K562 (cell line): Measurements from ENCODE around the gene THOP1. TPM values are rescaled to one million over a fixed set of nuclear protein-coding genes. Genes with fewer than 3 reads are reported as not detected.

Experiments
- ATAC-seq: fragments of 200-7000 bp; cut with Tn5 transposase; 3 replicates; pipeline ENCODE4 v1.9.1; 2020; ENCODE audit warnings: moderate library complexity
- BruUV-seq: library from RNA; stranded (reverse); fragments of 400-500 nt; replicated peaks from 2 replicates; lab custom pipeline; 2021; lab: Mats Ljungman, UMichigan
- CTCF ChIA-PET: fragments of 300-600 bp; formaldehyde crosslinking; extraction: SDS; loops from one replicate; lab custom pipeline; 2021; ENCODE audit warnings: low intra/inter-chr PET ratio; lab: Yijun Ruan, JAX
- POLR2A ChIA-PET: fragments of 300-600, 350-650 bp; sonication (Branson Sonifier 250); formaldehyde crosslinking; extraction: SDS; loops from one replicate; lab custom pipeline; 2021; ENCODE audit warnings: antibody characterized with exemption, inconsistent platforms; lab: Yijun Ruan, JAX
- DNase-seq, 4 experiments: peaks; one replicate each; pipeline versions ENCODE4 v3.0.0 to v3.0.0-alpha.2; 2011 to 2018; ENCODE audit warnings: low spot score in 3 of 4, mixed read lengths in 3 of 4; ENCODE audit errors: extremely low read depth in 1 of 4
- FAIRE-seq: peaks from 2 replicates; lab custom pipeline; 2011; peaks lifted over from hg19 to GRCh38; lab: Jason Lieb, UNC
- H2AFZ ChIP-seq: 2 replicates; pipeline ENCODE4 v1.6.0; 2011; ENCODE audit warnings: low read depth, low read length, control low read depth, inconsistent platforms
- H3K27ac ChIP-seq: fragments of 200-600 bp; 3 replicates; pipeline ENCODE4 v1.8.0; 2011; ENCODE audit warnings: low read depth, mild to moderate bottlenecking, control low read depth, inconsistent platforms, low read length, moderate library complexity, mixed read lengths; ENCODE audit errors: extremely low read depth
- H3K27me3 ChIP-seq, 2 experiments: fragments of 300-600 bp in 1 of 2; 2 replicates in 1 of 2; 3 replicates in 1 of 2; pipeline versions ENCODE4 v1.6.0 to v1.8.0; 2011; ENCODE audit warnings: inconsistent platforms in 2 of 2, low read length in 2 of 2, mild to moderate bottlenecking in 1 of 2, mixed read lengths in 1 of 2, moderate library complexity in 1 of 2; ENCODE audit not compliant: control insufficient read depth in 2 of 2, insufficient read depth in 2 of 2
- H3K36me3 ChIP-seq: fragments of 300-600 bp; 3 replicates; pipeline ENCODE4 v1.8.0; 2011; ENCODE audit warnings: mild to moderate bottlenecking, low read length, inconsistent platforms; ENCODE audit not compliant: control insufficient read depth, insufficient read depth
- H3K4me1 ChIP-seq, 2 experiments: fragments of 200-600 bp in 1 of 2; replicated peaks in 1 of 2; 2 replicates in 1 of 2; 3 replicates in 1 of 2; pipeline versions ENCODE4 v1.5.1 to v1.8.0; 2011; ENCODE audit warnings: inconsistent platforms in 2 of 2, low read length in 2 of 2, mild to moderate bottlenecking in 1 of 2, mixed read lengths in 1 of 2, moderate library complexity in 1 of 2; ENCODE audit not compliant: control insufficient read depth in 2 of 2, insufficient read depth in 2 of 2
- H3K4me2 ChIP-seq: 2 replicates; pipeline ENCODE4 v1.6.1; 2011; ENCODE audit warnings: low read length, control low read depth, inconsistent platforms, mixed read lengths; ENCODE audit not compliant: insufficient read depth
- H3K4me3 ChIP-seq: fragments of 200-600 bp; sonication (generic), shearing (Covaris generic); 2 replicates; pipeline ENCODE4 v1.5.1; 2016; ENCODE audit warnings: control low read depth, inconsistent platforms
- H3K79me2 ChIP-seq: fragments of 200-600 bp; 3 replicates; pipeline ENCODE4 v1.8.0; 2011; ENCODE audit warnings: low read length, inconsistent platforms; ENCODE audit not compliant: control insufficient read depth, insufficient read depth
- H3K9ac ChIP-seq, 2 experiments: 2 replicates each; pipeline versions ENCODE4 v1.6.0 to v1.6.1; 2011; ENCODE audit warnings: low read depth in 2 of 2, low read length in 2 of 2, control low read depth in 1 of 2, inconsistent platforms in 1 of 2, mild to moderate bottlenecking in 1 of 2, mixed read lengths in 1 of 2; ENCODE audit not compliant: insufficient read depth in 1 of 2
- H3K9me1 ChIP-seq: one replicate; pipeline ENCODE4 v1.6.0; 2011; ENCODE audit warnings: inconsistent platforms, mild to moderate bottlenecking, low read length, moderate library complexity; ENCODE audit not compliant: control insufficient read depth, insufficient read depth
- H3K9me3 ChIP-seq: replicated peaks from 2 replicates; pipeline ENCODE4 v1.5.1; 2011; ENCODE audit warnings: low read depth, low read length, inconsistent platforms; ENCODE audit not compliant: control insufficient read depth, insufficient read depth
- H4K20me1 ChIP-seq: replicated peaks from 2 replicates; pipeline ENCODE4 v1.6.1; 2011; ENCODE audit warnings: low read length, inconsistent platforms, mixed read lengths; ENCODE audit not compliant: control insufficient read depth, insufficient read depth
- FOXJ3 ChIP-seq: sonication (generic); formaldehyde crosslinking; IDR thresholded peaks from 2 replicates; pipeline ENCODE4 v1.4.0; 2020; ENCODE audit warnings: mild to moderate bottlenecking, missing genetic modification reagents
- RBM22 ChIP-seq: fragments of 200-400 bp; formaldehyde crosslinking; IDR thresholded peaks from 2 replicates; pipeline ENCODE4 v1.6.1; 2018; ENCODE audit warnings: low read length, low read depth; ENCODE audit not compliant: poor library complexity, severe bottlenecking
- SMAD2 ChIP-seq: fragments of 150-350 bp; IDR thresholded peaks from 2 replicates; pipeline ENCODE4 v1.6.1; 2014; ENCODE audit warnings: low read depth, mild to moderate bottlenecking, low read length
- WGBS: fragments of 100-300 bp; shearing (Covaris generic); methylation state at CpG from one replicate; pipeline ENCODE4 v1.1.6; 2016; ENCODE audit warnings: low coverage, mixed read lengths; ENCODE audit not compliant: insufficient coverage; ENCODE audit errors: missing lambda C conversion rate; 5-methylcytosine and 5-hydroxymethylcytosine counted together
- in situ Hi-C: fragments of 300-500 bp; cut with MboI; formaldehyde crosslinking; loops from 4 replicates; pipeline ENCODE4 v1.15.0; 2018; ENCODE audit warnings: inconsistent platforms, mixed read lengths
- intact Hi-C: fragments of 100-400 bp; cut with micrococcal nuclease; formaldehyde crosslinking; loops from 2 replicates; pipeline ENCODE4 v1.14.2; 2022
- polyA plus RNA-seq, 8 experiments: library from polyadenylated mRNA; depleted of rRNA in 4 of 8; stranded (reverse) in 5 of 8; unstranded in 3 of 8; fragments of >200 nt; fragmentation: Nextera tagmentation in 2 of 8; fragmentation: Illumina TruSeq in 1 of 8; extraction: Ambion mirVana in 2 of 8; extraction: Trizol in 1 of 8; gene quantifications; 2 replicates each; pipeline versions ENCODE4 v1.2.1 to v1.2.3, GENCODE V29; 2011 to 2014; ENCODE audit warnings: inconsistent platforms in 1 of 8, missing spikeins in 1 of 8
- total RNA-seq, 7 experiments: library from RNA; depleted of rRNA in 6 of 7; stranded (reverse); fragments of >200 nt in 6 of 7; fragmentation: Illumina TruSeq in 2 of 7; extraction: Trizol in 2 of 7; gene quantifications; 2 replicates each; pipeline versions ENCODE4 v1.2.1 to v1.2.3, GENCODE V29; 2011 to 2021; ENCODE audit warnings: low replicate concordance in 1 of 7
- TF ChIP-seq, protein P1 (sequence below): fragments of 450-650 bp; IDR thresholded peaks from 2 replicates; pipeline ENCODE4 v1.6.1; 2016

Gene THOP1
- total and polyA plus RNA-seq, 9 of the 15 experiments (the other 6 are each of a cell fraction or from before 2014, with no cell fraction given), result 1.3 to 255 (median 96.1) TPM

DNA sequence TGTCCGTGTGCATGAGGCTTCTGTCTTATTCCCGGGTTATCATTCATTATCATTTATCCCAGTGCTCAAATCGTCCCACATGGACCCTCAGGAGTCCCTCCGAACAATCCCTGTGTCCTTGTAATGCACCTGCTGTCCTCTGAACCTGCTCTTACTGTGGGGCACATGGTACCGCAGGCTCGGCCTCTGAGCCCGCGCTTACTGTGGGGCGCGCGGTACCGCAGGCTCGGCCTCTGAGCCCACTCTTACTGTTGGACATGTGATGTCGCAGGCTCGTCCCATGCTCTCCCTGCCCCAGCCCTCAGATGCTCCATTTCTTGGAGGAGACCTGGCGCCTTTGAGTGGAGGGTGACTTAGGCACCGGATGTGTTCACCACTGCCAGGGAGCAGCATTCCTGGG is 17.5 kb downstream of the THOP1 start:
- no peaks in the 10 kb centered on the region for H4K20me1 ChIP-seq
- no peak for FAIRE-seq
- H3K9me1 ChIP-seq, result no peaks in the 10 kb centered on the region
- H3K4me3 ChIP-seq, result no peak overlapping the region
- ATAC-seq, result no peak
- peaks cover 0 to 14% of the 10 kb centered on the region in 2 experiments; a peak in 2 of 5 replicates for H3K4me1 ChIP-seq
- no peak overlapping the region for H2AFZ ChIP-seq
- DNase-seq, result no peak
- H3K9me3 ChIP-seq, result no peaks in the 10 kb centered on the region
- CTCF ChIA-PET, result no interaction called here
- H3K79me2 ChIP-seq, result no peaks in the 10 kb centered on the region
- intact Hi-C loops (no loop called here), in situ Hi-C loops (no loop called here)
- H3K27ac ChIP-seq, result no peak overlapping the region
- peaks cover 93% of the 10 kb centered on the region; the same call in 2 of the 3 replicates for H3K36me3 ChIP-seq
- no peaks in the 10 kb centered on the region for H3K27me3 ChIP-seq
- POLR2A ChIA-PET, result no interaction called here
- 97% methylated on average over 14 of the region's 17 CpGs for WGBS
- no peak overlapping the region for H3K9ac ChIP-seq
- no peak for TF ChIP-seq FOXJ3 (CRISPR knock-in tag)
- TF ChIP-seq SMAD2, result no peak
- TF ChIP-seq, protein P1, sequence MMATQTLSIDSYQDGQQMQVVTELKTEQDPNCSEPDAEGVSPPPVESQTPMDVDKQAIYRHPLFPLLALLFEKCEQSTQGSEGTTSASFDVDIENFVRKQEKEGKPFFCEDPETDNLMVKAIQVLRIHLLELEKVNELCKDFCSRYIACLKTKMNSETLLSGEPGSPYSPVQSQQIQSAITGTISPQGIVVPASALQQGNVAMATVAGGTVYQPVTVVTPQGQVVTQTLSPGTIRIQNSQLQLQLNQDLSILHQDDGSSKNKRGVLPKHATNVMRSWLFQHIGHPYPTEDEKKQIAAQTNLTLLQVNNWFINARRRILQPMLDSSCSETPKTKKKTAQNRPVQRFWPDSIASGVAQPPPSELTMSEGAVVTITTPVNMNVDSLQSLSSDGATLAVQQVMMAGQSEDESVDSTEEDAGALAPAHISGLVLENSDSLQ, result no peak
- TF ChIP-seq RBM22, result no peak
- no TSS peak for BruUV-seq
- no peak overlapping the region for H3K4me2 ChIP-seq
